HepG2 (cell line): ENCODE measurements around the gene KAZN. TPM values are rescaled to one million over a fixed set of nuclear protein-coding genes. Genes with fewer than 3 reads are reported as not detected.

Experiments
- AKAP8 ChIP-seq: sonication (generic); formaldehyde crosslinking; IDR thresholded peaks from 2 replicates; pipeline ENCODE4 v1.5.1; 2020; ENCODE audit warnings: mild to moderate bottlenecking, missing genetic modification reagents
- CHD4 ChIP-seq: fragments of 200-600 bp; sonication (generic); IDR thresholded peaks from 2 replicates; pipeline ENCODE4 v1.7.0; 2017; ENCODE audit warnings: mild to moderate bottlenecking, low read length, borderline replicate concordance
- EHMT2 ChIP-seq: fragments of 200-600 bp; sonication (generic); IDR thresholded peaks from 2 replicates; pipeline ENCODE4 v1.7.0; 2017; ENCODE audit warnings: antibody characterized with exemption, low read depth, low read length, borderline replicate concordance
- GMEB2 ChIP-seq: IDR thresholded peaks from 2 replicates; pipeline ENCODE4 v1.6.1; 2016; ENCODE audit warnings: missing biosample characterization, missing genetic modification reagents, low read depth
- GPN1 ChIP-seq: sonication (generic); formaldehyde crosslinking; IDR thresholded peaks from 2 replicates; pipeline ENCODE4 v1.5.1; 2020; ENCODE audit warnings: missing genetic modification reagents, borderline replicate concordance
- HMGXB3 ChIP-seq: sonication (generic); formaldehyde crosslinking; IDR thresholded peaks from 2 replicates; pipeline ENCODE4 v1.4.0; 2020; ENCODE audit warnings: missing genetic modification reagents, borderline replicate concordance
- HOXA9 ChIP-seq: sonication (generic); formaldehyde crosslinking; IDR thresholded peaks from 2 replicates; pipeline ENCODE4 v1.8.1; 2022; ENCODE audit warnings: missing genetic modification reagents, mild to moderate bottlenecking, moderate library complexity, borderline replicate concordance
- MIER3 ChIP-seq: IDR thresholded peaks from 2 replicates; pipeline ENCODE4 v1.6.1; 2016; ENCODE audit warnings: missing compliant biosample characterization, borderline replicate concordance
- NR2C2 ChIP-seq: sonication (generic); formaldehyde crosslinking; IDR thresholded peaks from 2 replicates; pipeline ENCODE4 v1.4.0; 2020; ENCODE audit warnings: missing genetic modification reagents, mild to moderate bottlenecking, moderate library complexity, borderline replicate concordance
- SIX4 ChIP-seq: sonication (generic); formaldehyde crosslinking; IDR thresholded peaks from 2 replicates; pipeline ENCODE4 v1.4.0; 2020; ENCODE audit warnings: missing genetic modification reagents
- TBX3 ChIP-seq: fragments of 450-650 bp; IDR thresholded peaks from 2 replicates; pipeline ENCODE4 v1.6.1; 2017; ENCODE audit warnings: antibody characterized with exemption, mild to moderate bottlenecking, inconsistent platforms, borderline replicate concordance
- WIZ ChIP-seq: sonication (generic); formaldehyde crosslinking; IDR thresholded peaks from 2 replicates; pipeline ENCODE4 v1.5.1; 2020; ENCODE audit warnings: mild to moderate bottlenecking, missing genetic modification reagents
- ZBTB49 ChIP-seq: sonication (generic); formaldehyde crosslinking; IDR thresholded peaks from 2 replicates; pipeline ENCODE4 v1.4.0; 2020; ENCODE audit warnings: missing genetic modification reagents, borderline replicate concordance
- ZFP36L1 ChIP-seq: sonication (generic); formaldehyde crosslinking; IDR thresholded peaks from 2 replicates; pipeline ENCODE4 v1.8.0; 2022; ENCODE audit warnings: mild to moderate bottlenecking, missing genetic modification reagents, moderate library complexity
- ZNF136 ChIP-seq: sonication (generic); formaldehyde crosslinking; IDR thresholded peaks from 2 replicates; pipeline ENCODE4 v1.8.1; 2022; ENCODE audit warnings: low read depth, mild to moderate bottlenecking, moderate library complexity, missing genetic modification reagents
- ZNF441 ChIP-seq: sonication (generic); formaldehyde crosslinking; IDR thresholded peaks from 2 replicates; pipeline ENCODE4 v1.7.0; 2021; ENCODE audit warnings: missing genetic modification reagents, borderline replicate concordance
- ZNF510 ChIP-seq: sonication (generic); formaldehyde crosslinking; IDR thresholded peaks from 2 replicates; pipeline ENCODE4 v1.4.0; 2020; ENCODE audit warnings: low read depth, mild to moderate bottlenecking, missing genetic modification reagents
- ZNF512 ChIP-seq: sonication (generic); formaldehyde crosslinking; IDR thresholded peaks from 2 replicates; pipeline ENCODE4 v1.4.0; 2020; ENCODE audit warnings: mild to moderate bottlenecking, missing genetic modification reagents
- ZNF790 ChIP-seq: sonication (generic); formaldehyde crosslinking; IDR thresholded peaks from 2 replicates; pipeline ENCODE4 v1.8.0; 2022; ENCODE audit warnings: missing genetic modification reagents, mild to moderate bottlenecking, borderline replicate concordance
- polyA plus RNA-seq, 8 experiments: library from polyadenylated mRNA; depleted of rRNA in 3 of 8; stranded (reverse) in 7 of 8; unstranded in 1 of 8; fragments of >200 nt; fragmentation: Illumina TruSeq in 4 of 8; extraction: Trizol in 4 of 8; gene quantifications; 2 replicates each; pipeline versions ENCODE4 v1.2.1 to v1.2.3, GENCODE V29; 2011 to 2016; ENCODE audit warnings: low read depth in 4 of 8, missing spikeins in 1 of 8, mixed read lengths in 1 of 8; ENCODE audit not compliant: insufficient read depth in 1 of 8
- total RNA-seq, 5 experiments: library from RNA; depleted of rRNA; stranded (reverse); fragments of >200 nt; fragmentation: Illumina TruSeq; extraction: Trizol; gene quantifications; 2 replicates each; pipeline ENCODE4 v1.2.3, GENCODE V29; 2016; ENCODE audit warnings: low read depth in 1 of 5

The KAZN gene
- total and polyA plus RNA-seq, 2 of the 13 experiments (the other 11 are each of a cell fraction or from before 2014, with no cell fraction given), result 10.4 to 13.5 TPM

- TF ChIP-seq ZNF790 (CRISPR knock-in tag) (no peak), TBX3 (no peak), ZFP36L1 (CRISPR knock-in tag) (no peak), AKAP8 (no peak), GPN1 (CRISPR knock-in tag) (no peak), GMEB2 (CRISPR knock-in tag) (no peak), SIX4 (CRISPR knock-in tag) (0 out of 2 replicates have a peak, but pooled peaks have one; percentile 36), HOXA9 (CRISPR knock-in tag) (no peak), MIER3 (CRISPR knock-in tag) (no peak), ZBTB49 (no peak), WIZ (CRISPR knock-in tag) (no peak), ZNF512 (CRISPR knock-in tag) (no peak), ZNF441 (CRISPR knock-in tag) (no peak; the same call in 1 of the 2 replicates), HMGXB3 (CRISPR knock-in tag) (no peak), ZNF510 (CRISPR knock-in tag) (no peak), EHMT2 (no peak), CHD4 (no peak), NR2C2 (CRISPR knock-in tag) (no peak), ZNF136 (CRISPR knock-in tag) (no peak)
Observed at GRCh38 chr1:15151377-15151806, 552.9 kb downstream of the KAZN start (continued).
